Smooth muscle cell (in vitro differentiated cells): ENCODE results near the gene ICAM5. TPM values are rescaled to one million over a fixed set of nuclear protein-coding genes. Genes with fewer than 3 reads are reported as not detected.

Experiments used
- DNase-seq: peaks from one replicate; lab custom pipeline; 2025; ENCODE audit not compliant: unreplicated experiment; lab: John Stamatoyannopoulos, UW
- H2AFZ ChIP-seq: fragments of 200-600 bp; sonication (generic); 2 replicates; pipeline ENCODE4 v1.6.0; 2016; ENCODE audit warnings: antibody characterized with exemption, low read depth, mild to moderate bottlenecking
- H3F3A ChIP-seq: fragments of 200-600 bp; sonication (generic); 2 replicates; pipeline ENCODE4 v1.6.0; 2017; ENCODE audit warnings: antibody characterized with exemption, low read depth
- H3K27ac ChIP-seq: fragments of 200-600 bp; sonication (generic); 2 replicates; pipeline ENCODE4 v1.5.1; 2016; ENCODE audit warnings: low read depth, mild to moderate bottlenecking
- H3K27me3 ChIP-seq: fragments of 200-600 bp; sonication (generic); 2 replicates; pipeline ENCODE4 v1.6.1; 2016; ENCODE audit warnings: low read depth, mild to moderate bottlenecking
- H3K36me3 ChIP-seq: fragments of 200-600 bp; sonication (generic); 2 replicates; pipeline ENCODE4 v1.5.1; 2016; ENCODE audit warnings: low read depth
- H3K4me1 ChIP-seq: fragments of 200-600 bp; sonication (generic); 2 replicates; pipeline ENCODE4 v1.5.1; 2016; ENCODE audit warnings: low read depth
- H3K4me2 ChIP-seq: fragments of 200-600 bp; sonication (generic); 2 replicates; pipeline ENCODE4 v1.6.0; 2016; ENCODE audit warnings: mild to moderate bottlenecking
- H3K4me3 ChIP-seq: fragments of 200-600 bp; sonication (generic); 2 replicates; pipeline ENCODE4 v1.5.1; 2016; ENCODE audit warnings: mild to moderate bottlenecking
- H3K79me2 ChIP-seq: fragments of 200-600 bp; sonication (generic); 2 replicates; pipeline ENCODE4 v1.6.0; 2016; ENCODE audit warnings: low read depth, mild to moderate bottlenecking
- H3K9ac ChIP-seq: fragments of 200-600 bp; sonication (generic); 2 replicates; pipeline ENCODE4 v1.6.0; 2016; ENCODE audit warnings: low read depth
- H3K9me3 ChIP-seq: fragments of 200-600 bp; sonication (generic); replicated peaks from 2 replicates; pipeline ENCODE4 v1.5.1; 2016; ENCODE audit warnings: low read depth
- H4K20me1 ChIP-seq: fragments of 200-600 bp; sonication (generic); 2 replicates; pipeline ENCODE4 v1.6.0; 2016; ENCODE audit warnings: low read depth
- CTCF ChIP-seq: fragments of 200-600 bp; sonication (generic); IDR thresholded peaks from 2 replicates; pipeline ENCODE4 v1.5.1; 2017; ENCODE audit warnings: borderline replicate concordance, mild to moderate bottlenecking, antibody characterized with exemption; ENCODE audit not compliant: insufficient read depth, poor library complexity, severe bottlenecking
- WGBS: methylation state at CpG from one replicate; pipeline ENCODE4 v1.1.7; 2016; ENCODE audit warnings: low lambda C conversion rate; 5-methylcytosine and 5-hydroxymethylcytosine counted together
- polyA plus RNA-seq: library from polyadenylated mRNA; unstranded; fragments of >200 nt; fragmentation: Nextera tagmentation; extraction: Ambion mirVana; gene quantifications from 2 replicates; pipeline ENCODE4 v1.2.1, GENCODE V29; 2016
- total RNA-seq: library from RNA; depleted of rRNA; stranded (reverse); fragments of >200 nt; gene quantifications from 2 replicates; pipeline ENCODE4 v1.2.3, GENCODE V29; 2014

Gene ICAM5
- total and polyA plus RNA-seq, 2 experiments from 2014 or later, result 4.0 to 4.4 TPM

GRCh38 chr19:10295847-10296591 lies 6.3 kb downstream of the ICAM5 start:
- no peak for DNase-seq
- TF ChIP-seq CTCF, result no peak
- H3K79me2 ChIP-seq, result no peaks in the 10 kb centered on the region
- no peaks in the 10 kb centered on the region for H3K36me3 ChIP-seq
- peaks cover 72% of the 10 kb centered on the region for H3K27me3 ChIP-seq
- WGBS, result 7% methylated on average over 38 of the region's 58 CpGs
- H3F3A ChIP-seq, result no peaks in the 10 kb centered on the region
- no peak overlapping the region for H3K27ac ChIP-seq
- H3K4me2 ChIP-seq, result peak overlapping the region; percentile 74
- H4K20me1 ChIP-seq, result no peaks in the 10 kb centered on the region
- no peak overlapping the region for H3K9ac ChIP-seq
- no peaks in the 10 kb centered on the region for H3K9me3 ChIP-seq
- H3K4me1 ChIP-seq, result peaks cover 15% of the 10 kb centered on the region
- H3K4me3 ChIP-seq, result peak overlapping the region; percentile 23
- H2AFZ ChIP-seq, result no peak overlapping the region

GRCh38 chr19:10299545-10300458 lies 10.1 kb downstream of the ICAM5 start:
- H3F3A ChIP-seq, result no peaks in the 10 kb centered on the region
- no peaks in the 10 kb centered on the region for H3K9me3 ChIP-seq
- H3K9ac ChIP-seq, result no peak overlapping the region
- H3K4me1 ChIP-seq, result peaks cover 5% of the 10 kb centered on the region
- peaks cover 34% of the 10 kb centered on the region for H3K27me3 ChIP-seq
- no peak for TF ChIP-seq CTCF
- no peak overlapping the region for H3K4me2 ChIP-seq
- 82% methylated on average over 14 of the region's 14 CpGs for WGBS
- no peak for DNase-seq
- no peak overlapping the region for H3K27ac ChIP-seq
- H2AFZ ChIP-seq, result no peak overlapping the region
- H3K79me2 ChIP-seq, result no peaks in the 10 kb centered on the region
- no peak overlapping the region for H3K4me3 ChIP-seq
- no peaks in the 10 kb centered on the region for H4K20me1 ChIP-seq
- H3K36me3 ChIP-seq, result no peaks in the 10 kb centered on the region

- H3K36me3 ChIP-seq, result no peaks in the 10 kb centered on the region
- H4K20me1 ChIP-seq, result no peaks in the 10 kb centered on the region
- H3K4me2 ChIP-seq, result peak overlapping the region; percentile 48
- DNase-seq, result no peak
- H3K4me1 ChIP-seq, result no peaks in the 10 kb centered on the region
- no peaks in the 10 kb centered on the region for H3K9me3 ChIP-seq
- no peaks in the 10 kb centered on the region for H3K27me3 ChIP-seq
- H3K9ac ChIP-seq, result no peak overlapping the region
- H3K4me3 ChIP-seq, result no peak overlapping the region
- H3K79me2 ChIP-seq, result no peaks in the 10 kb centered on the region
- H3F3A ChIP-seq, result no peaks in the 10 kb centered on the region
- 81% methylated on average over 17 of the region's 17 CpGs for WGBS
- H2AFZ ChIP-seq, result no peak overlapping the region
- peak overlapping the region; percentile 60 for H3K27ac ChIP-seq
- TF ChIP-seq CTCF, result no peak
These were observed 15.5 kb downstream of the ICAM5 start for GRCh38 chr19:10305139-10305806.
